OCI-LY7 (cell line): Measurements from ENCODE around the gene PCNA. TPM values are rescaled to one million over a fixed set of nuclear protein-coding genes. Genes with fewer than 3 reads are reported as not detected.
A peak's percentile ranks its signal among the peaks of the same experiment; 100 is the strongest.

Experiments
- BruUV-seq: library from RNA; stranded (reverse); fragments of 400-500 nt; replicated peaks from 2 replicates; lab custom pipeline; 2021; lab: Mats Ljungman, UMichigan
- CTCF ChIA-PET: fragments of 300-600 bp; sonication (Branson Sonifier 250); formaldehyde crosslinking; loops from one replicate; lab custom pipeline; 2022; ENCODE audit warnings: antibody characterized with exemption; ENCODE audit not compliant: unreplicated experiment; lab: Charles Lee
- POLR2A ChIA-PET: fragments of 300-600 bp; sonication (Branson Sonifier 250); formaldehyde crosslinking; loops from one replicate; lab custom pipeline; 2022; ENCODE audit warnings: antibody characterized with exemption; lab: Charles Lee
- DNase-seq: peaks from one replicate; pipeline ENCODE4 v3.0.0-alpha.2; 2015; ENCODE audit warnings: low spot score
- H2AFZ ChIP-seq: fragments of 200-600 bp; sonication (generic), shearing (Covaris generic); 2 replicates; pipeline ENCODE4 v1.6.1; 2014; ENCODE audit warnings: mild to moderate bottlenecking, antibody characterized with exemption, low read length, moderate library complexity
- H3K27ac ChIP-seq: fragments of 200-600 bp; sonication (generic); 2 replicates; pipeline ENCODE4 v1.5.1; 2014; ENCODE audit warnings: mixed run types, low read depth, mild to moderate bottlenecking, moderate library complexity, low read length, inconsistent platforms; ENCODE audit not compliant: poor library complexity, severe bottlenecking
- H3K36me3 ChIP-seq: fragments of 200-600 bp; sonication (generic); 2 replicates; pipeline ENCODE4 v1.6.1; 2014; ENCODE audit warnings: mild to moderate bottlenecking, antibody characterized with exemption, low read length, moderate library complexity, mixed read lengths; ENCODE audit not compliant: insufficient read depth
- H3K4me1 ChIP-seq: fragments of 200-600 bp; sonication (generic); 2 replicates; pipeline ENCODE4 v1.5.1; 2014; ENCODE audit warnings: mild to moderate bottlenecking, low read length; ENCODE audit not compliant: insufficient read depth, poor library complexity, severe bottlenecking
- H3K4me2 ChIP-seq: fragments of 200-600 bp; sonication (generic); 2 replicates; pipeline ENCODE4 v1.6.1; 2014; ENCODE audit warnings: mild to moderate bottlenecking, low read length
- H3K4me3 ChIP-seq: fragments of 200-600 bp; sonication (generic); 2 replicates; pipeline ENCODE4 v1.5.1; 2014; ENCODE audit warnings: mild to moderate bottlenecking, low read depth, low read length; ENCODE audit not compliant: poor library complexity, severe bottlenecking
- H3K79me2 ChIP-seq: fragments of 200-600 bp; sonication (generic); 2 replicates; pipeline ENCODE4 v1.6.1; 2016; ENCODE audit warnings: low read depth, mild to moderate bottlenecking, low read length, moderate library complexity, mixed read lengths; ENCODE audit not compliant: insufficient read depth
- H3K9me2 ChIP-seq: fragments of 200-600 bp; sonication (generic); 2 replicates; pipeline ENCODE4 v1.6.1; 2016; ENCODE audit warnings: mild to moderate bottlenecking, low read length, mixed read lengths; ENCODE audit not compliant: insufficient read depth
- H3K9me3 ChIP-seq: fragments of 200-600 bp; sonication (generic); 2 replicates; pipeline ENCODE4 v1.6.1; 2014; ENCODE audit warnings: mild to moderate bottlenecking, mixed run types, low read length, mixed read lengths
- H4K20me1 ChIP-seq: fragments of 200-600 bp; sonication (generic); 2 replicates; pipeline ENCODE4 v1.6.1; 2014; ENCODE audit warnings: mild to moderate bottlenecking, antibody characterized with exemption, low read length, moderate library complexity, mixed read lengths; ENCODE audit not compliant: insufficient read depth
- CTCF ChIP-seq: fragments of 200-600 bp; sonication (generic); conservative IDR thresholded peaks from 2 replicates; pipeline ENCODE4 v1.5.1; 2014; ENCODE audit warnings: mild to moderate bottlenecking, antibody characterized with exemption, low read length, moderate library complexity, mixed read lengths
- EZH2phosphoT487 ChIP-seq: fragments of 200-600 bp; sonication (generic); IDR thresholded peaks from 2 replicates; pipeline ENCODE4 v1.6.1; 2018; ENCODE audit warnings: low read depth, borderline replicate concordance, mild to moderate bottlenecking, mixed run types, antibody characterized with exemption, low read length, moderate library complexity, mixed read lengths
- intact Hi-C: fragments of 100-400 bp; cut with micrococcal nuclease; formaldehyde crosslinking; loops from one replicate; pipeline ENCODE4 v1.10.0; 2022; ENCODE audit not compliant: unreplicated experiment
- total RNA-seq, 2 experiments: library from RNA; depleted of rRNA in 1 of 2; stranded (reverse); fragments of >200 nt in 1 of 2; shearing (Covaris generic) in 1 of 2; gene quantifications; 2 replicates each; pipeline ENCODE4 v1.2.3, GENCODE V29; 2014 to 2022

PCNA gene
- total RNA-seq, 2 experiments from 2014 or later = 470 to 567 TPM

GRCh38 chr20:5140195-5140594 lies 20.4 kb upstream of the PCNA start:
- H3K27ac ChIP-seq = no peak overlapping the region
- no peak overlapping the region for H3K4me3 ChIP-seq
- H3K9me2 ChIP-seq = no peaks in the 10 kb centered on the region
- DNase-seq = no peak
- no peak for TF ChIP-seq CTCF
- H4K20me1 ChIP-seq = 0 out of 2 replicates have a peak, but pooled peaks cover 2% of the 10 kb centered on the region
- peaks cover 22% of the 10 kb centered on the region for H3K4me1 ChIP-seq
- H2AFZ ChIP-seq = no peak overlapping the region
- H3K4me2 ChIP-seq = no peak overlapping the region
- H3K9me3 ChIP-seq = no peaks in the 10 kb centered on the region
- peaks cover 35% of the 10 kb centered on the region for H3K79me2 ChIP-seq
- no TSS peak for BruUV-seq
- intact Hi-C loops = no loop called here
- H3K36me3 ChIP-seq = no peaks in the 10 kb centered on the region; the same call in 1 of the 2 replicates
- POLR2A ChIA-PET = interaction anchor here (1.4 kb wide), 1 partner anchor 44 kb away, joined by 3 read pairs; no protein-coding TSS in a partner anchor
- CTCF ChIA-PET = no interaction called here

DNA sequence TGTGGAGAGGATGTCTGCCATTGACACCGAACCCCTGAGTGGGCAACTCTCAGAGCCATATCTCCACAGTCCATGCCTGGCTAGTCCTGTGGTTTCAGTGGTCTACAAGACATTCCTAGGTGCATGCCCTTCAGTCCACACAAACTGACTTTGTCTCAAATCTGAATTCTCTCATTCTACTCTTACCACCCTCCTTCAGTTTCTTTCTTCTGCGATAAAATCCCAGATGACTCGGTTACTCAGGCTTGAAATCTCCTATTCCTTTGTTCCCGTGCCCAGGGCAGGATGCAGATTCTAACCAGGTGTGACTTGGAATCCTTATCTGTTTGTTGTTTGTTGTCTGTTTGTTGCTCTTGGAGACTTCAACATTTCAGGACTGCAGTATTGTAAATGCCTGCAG lies 16.3 kb upstream of the PCNA start:
- Histone ChIP-seq H3K9me2 (no peaks in the 10 kb centered on the region), H3K27ac (no peak overlapping the region), H4K20me1 (peaks cover 3% of the 10 kb centered on the region; the same call in 1 of the 2 replicates), H3K36me3 (peaks cover 8% of the 10 kb centered on the region), H2AFZ (no peak overlapping the region), H3K4me1 (peaks cover 17% of the 10 kb centered on the region), H3K4me3 (no peak overlapping the region), H3K79me2 (peaks cover 53% of the 10 kb centered on the region), H3K9me3 (no peaks in the 10 kb centered on the region), H3K4me2 (no peak overlapping the region)
- POLR2A ChIA-PET = interaction anchor here (0.6 kb wide), 1 partner anchor 65 kb away, joined by 4 read pairs; no protein-coding TSS in a partner anchor
- CTCF ChIA-PET = no interaction called here
- no TSS peak for BruUV-seq
- no peak for DNase-seq
- TF ChIP-seq EZH2phosphoT487 (no peak), CTCF (no peak)
- intact Hi-C loops = no loop called here

DNA sequence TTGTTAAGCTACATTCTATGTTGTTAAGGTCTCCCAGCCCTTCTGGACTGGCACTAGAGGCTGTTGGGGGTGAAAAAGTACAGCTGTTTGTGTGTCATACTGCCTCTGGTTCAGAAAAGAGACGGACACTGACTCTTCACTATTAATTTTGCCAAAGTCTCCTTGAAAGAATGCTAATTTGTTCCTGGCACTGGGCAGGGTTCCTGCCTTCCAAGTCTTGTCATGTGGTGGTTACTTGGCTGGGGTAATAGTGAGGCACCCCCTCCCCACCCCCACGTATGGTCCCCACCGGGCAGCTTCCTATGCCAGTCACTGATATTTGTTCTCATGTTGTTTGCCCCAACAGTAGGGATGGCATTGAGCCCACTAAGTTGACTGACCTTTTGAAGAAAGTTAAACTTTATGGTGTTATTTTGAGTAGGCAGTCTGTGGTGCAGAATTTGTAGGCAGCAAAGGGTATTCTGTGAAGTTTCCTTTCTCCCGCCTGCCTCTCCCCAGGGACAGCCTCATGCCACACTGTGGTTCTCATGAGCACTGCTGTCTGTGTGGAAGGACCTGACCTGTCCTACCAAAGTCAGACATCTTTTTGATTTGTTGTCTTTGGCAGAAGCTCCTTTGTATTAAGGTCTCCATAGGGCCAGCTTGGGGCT lies 15.7 kb upstream of the PCNA start:
- Histone ChIP-seq H2AFZ (no peak overlapping the region), H3K4me1 (peaks cover 19% of the 10 kb centered on the region), H3K36me3 (peaks cover 8% of the 10 kb centered on the region), H4K20me1 (peaks cover 3% of the 10 kb centered on the region; the same call in 1 of the 2 replicates), H3K79me2 (peaks cover 52% of the 10 kb centered on the region), H3K27ac (no peak overlapping the region), H3K9me3 (no peaks in the 10 kb centered on the region), H3K9me2 (no peaks in the 10 kb centered on the region), H3K4me2 (peak overlapping the region; percentile 8; the same call in 1 of the 2 replicates), H3K4me3 (no peak overlapping the region)
- POLR2A ChIA-PET = interaction anchor here (0.6 to 1.4 kb wide), 2 partner anchors 16 to 66 kb away, joined by 4 to 5 read pairs; partner anchors contain the start of gene PCNA
- no peak for DNase-seq
- intact Hi-C loops = no loop called here
- TF ChIP-seq CTCF (no peak), EZH2phosphoT487 (no peak)
- CTCF ChIA-PET = no interaction called here
- no TSS peak for BruUV-seq
